ENCODE measurements around the gene LASP1NB.
"Not testable (repeated sequence)": the region's sequence is repeated elsewhere in the genome, so short reads cannot be mapped to it uniquely, and the experiment has no call there.

LASP1NB gene

DNA sequence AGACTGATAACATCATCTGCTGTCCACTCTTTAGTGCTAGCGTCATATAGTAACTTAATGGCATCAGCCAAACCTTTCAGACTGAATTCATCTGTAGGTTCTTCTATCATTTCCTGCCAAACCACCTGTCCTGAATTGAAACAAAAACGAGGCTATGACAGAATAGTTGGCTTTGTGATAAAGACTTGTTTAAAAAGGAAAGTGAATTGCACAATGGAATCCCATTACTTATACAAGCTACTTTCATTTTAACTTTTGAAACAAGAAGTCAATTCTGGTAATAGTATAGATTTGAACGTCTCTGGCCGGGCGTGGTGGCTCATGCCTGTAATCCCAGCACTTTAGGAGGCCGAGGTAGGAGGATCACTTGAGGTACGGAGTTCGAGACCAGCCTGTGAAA is 18.2 kb downstream of the LASP1NB start:
- no peak overlapping the region for H3K4me3 ChIP-seq (ENCODE audit: low read depth, low read length)
- no peak for DNase-seq (ENCODE audit: low read depth)
- TF ChIP-seq CTCF (conservative IDR thresholded peaks at IDR 0.05; ENCODE audit: low read depth, low read length), result no peak

- no peak for DNase-seq (ENCODE audit: low read depth)
- no peak overlapping the region for H3K4me3 ChIP-seq (ENCODE audit: low read depth, low read length)
- TF ChIP-seq CTCF (conservative IDR thresholded peaks at IDR 0.05; ENCODE audit: low read depth, low read length), result no peak
These were observed 21.8 kb downstream of the LASP1NB start for GRCh38 chr17:38947189-38947588.

DNA sequence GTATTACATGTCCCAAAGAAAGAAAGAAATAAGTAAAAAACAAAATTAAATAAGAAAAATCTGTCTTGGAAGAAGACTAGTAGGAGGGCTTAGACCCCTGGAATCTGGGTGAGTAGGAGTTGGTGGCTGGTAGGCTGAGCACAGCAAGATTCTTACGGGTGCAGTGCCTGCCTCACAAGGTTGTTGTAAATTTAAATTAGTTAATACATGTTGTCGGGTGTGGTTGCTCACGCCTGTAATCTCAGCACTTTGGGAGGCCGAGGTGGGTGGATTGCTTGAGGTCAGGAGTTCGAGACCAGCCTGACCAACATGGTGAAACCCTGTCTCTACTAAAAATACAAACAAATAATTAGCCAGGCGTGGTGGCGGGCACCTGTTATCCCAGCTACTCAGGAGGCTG is 28.4 kb downstream of the LASP1NB start:
- H3K4me3 ChIP-seq (ENCODE audit: low read depth, low read length); DNase-seq (ENCODE audit: low read depth): not testable (repeated sequence)

DNA sequence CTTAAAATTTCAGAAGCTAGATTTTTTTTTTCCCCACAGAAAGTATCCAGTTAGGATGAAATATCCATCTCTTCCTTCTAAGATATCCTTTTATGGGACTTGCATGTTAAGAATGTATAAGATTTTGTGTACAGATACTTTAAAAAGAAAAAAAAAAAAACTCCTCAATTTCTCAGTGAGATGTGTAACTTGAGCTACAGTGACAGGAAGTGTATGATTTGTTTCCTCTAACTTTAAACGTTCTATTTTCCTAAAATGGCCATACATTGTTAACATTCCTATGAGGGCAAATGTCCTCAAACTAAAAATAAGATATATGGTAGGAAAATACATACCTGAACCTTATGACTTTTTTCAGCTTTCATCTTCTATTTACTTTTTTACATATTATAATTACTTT is 32.9 kb downstream of the LASP1NB start:
- no peak for TF ChIP-seq CTCF (conservative IDR thresholded peaks at IDR 0.05; ENCODE audit: low read depth, low read length)
- H3K4me3 ChIP-seq (ENCODE audit: low read depth, low read length), result no peak overlapping the region
- no peak for DNase-seq (ENCODE audit: low read depth)

DNA sequence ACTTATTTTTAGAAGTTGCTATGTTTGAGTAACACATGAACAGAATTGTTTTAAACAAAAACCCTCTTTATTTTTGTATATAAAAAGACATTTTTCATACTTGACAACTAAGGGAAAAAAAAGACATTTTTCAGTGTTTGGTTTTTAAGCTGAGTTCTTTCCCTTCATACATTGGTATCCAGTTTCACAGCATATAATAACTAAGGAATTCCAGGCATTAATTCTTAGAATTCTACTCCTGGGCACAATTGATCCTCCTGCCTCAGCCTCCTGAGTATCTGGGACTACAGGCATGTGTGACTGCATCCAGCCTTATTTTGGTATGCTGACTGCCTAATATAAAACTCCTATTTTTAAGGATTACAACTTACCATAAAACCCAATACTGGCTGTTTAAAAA is 33.3 kb downstream of the LASP1NB start:
- no peak overlapping the region for H3K4me3 ChIP-seq (ENCODE audit: low read depth, low read length)
- no peak for DNase-seq (ENCODE audit: low read depth)
- no peak for TF ChIP-seq CTCF (conservative IDR thresholded peaks at IDR 0.05; ENCODE audit: low read depth, low read length)

- H3K4me3 ChIP-seq (ENCODE audit: low read depth, low read length), result no peak overlapping the region
- TF ChIP-seq CTCF (conservative IDR thresholded peaks at IDR 0.05; ENCODE audit: low read depth, low read length), result no peak
- DNase-seq (ENCODE audit: low read depth), result no peak
These were observed 34.1 kb downstream of the LASP1NB start for GRCh38 chr17:38959508-38959907.

DNA sequence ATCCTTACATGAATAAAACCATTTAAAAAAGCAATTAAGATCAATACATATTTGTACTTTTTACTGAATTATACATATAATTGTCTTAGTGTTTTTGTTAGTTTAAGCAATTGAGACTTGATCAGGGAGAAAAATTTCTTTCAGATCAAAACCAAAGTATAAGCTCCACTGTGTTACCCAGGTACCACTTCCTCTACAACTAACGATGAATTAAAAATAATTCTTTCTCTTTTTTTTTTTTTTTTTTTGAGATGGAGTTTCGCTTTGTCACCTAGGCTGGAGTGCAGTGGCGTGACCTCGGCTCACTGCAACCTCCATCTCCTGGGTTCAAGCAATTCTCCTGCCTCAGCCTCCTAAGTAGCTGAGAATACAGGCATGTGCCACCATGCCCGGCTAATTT is 35.0 kb downstream of the LASP1NB start:
- H3K4me3 ChIP-seq (ENCODE audit: low read depth, low read length), result no peak overlapping the region
- DNase-seq (ENCODE audit: low read depth), result no peak
- no peak for TF ChIP-seq CTCF (conservative IDR thresholded peaks at IDR 0.05; ENCODE audit: low read depth, low read length)

GRCh38 chr17:38961413-38961812 is 36.0 kb downstream of the LASP1NB start:
- TF ChIP-seq CTCF (conservative IDR thresholded peaks at IDR 0.05; ENCODE audit: low read depth, low read length), result no peak
- no peak for DNase-seq (ENCODE audit: low read depth)
- H3K4me3 ChIP-seq (ENCODE audit: low read depth, low read length), result no peak overlapping the region
